ENCODE measurements around the gene THEM5.
"Not testable (repeated sequence)": the region's sequence is repeated elsewhere in the genome, so short reads cannot be mapped to it uniquely, and the experiment has no call there.

The THEM5 gene

GRCh38 chr1:151858030-151858746 lies 4.7 kb upstream of the THEM5 start:
- no peak for TF ChIP-seq CTCF (IDR thresholded peaks at IDR 0.05; ENCODE audit: control extremely low read depth, extremely low read depth, low read depth, missing control alignments)
- CTCF ChIA-PET: interaction anchor here (0.9 to 1.9 kb wide), 9 partner anchors 9 to 143 kb away, joined by 3 to 6 read pairs (median 3); partner anchors contain the start of gene C2CD4D
- DNase-seq (ENCODE audit: extremely low spot score): no peak
- POLR2A ChIA-PET: no interaction called here

DNA sequence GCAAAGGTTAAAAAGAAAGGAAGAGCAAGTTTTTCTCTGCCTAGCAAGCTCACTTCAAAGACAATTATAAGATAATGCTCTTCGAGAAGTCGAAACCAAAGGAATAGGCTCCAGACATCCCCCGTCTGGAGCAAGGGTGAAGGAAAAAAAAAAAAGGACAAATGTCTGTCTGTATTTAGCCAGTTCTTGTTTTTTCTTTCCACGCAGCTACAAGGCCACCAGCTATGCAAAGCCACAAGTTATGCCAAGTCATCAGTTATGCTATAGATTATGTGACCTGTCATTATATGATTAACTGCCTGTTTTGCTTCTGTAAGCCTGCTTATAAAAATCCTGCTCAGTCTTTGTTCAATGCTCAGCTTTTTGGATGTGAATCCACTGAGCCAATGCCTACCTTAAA lies 2.4 kb upstream of the THEM5 start:
- ChIA-PET POLR2A (no interaction called here), CTCF (interaction anchor here (0.9 to 1.1 kb wide), 2 partner anchors 9 to 53 kb away, joined by 3 read pairs; partner anchors contain the start of gene THEM4)
- DNase-seq (ENCODE audit: extremely low spot score): no peak
- no peak for TF ChIP-seq CTCF (IDR thresholded peaks at IDR 0.05; ENCODE audit: control extremely low read depth, extremely low read depth, low read depth, missing control alignments)

DNA sequence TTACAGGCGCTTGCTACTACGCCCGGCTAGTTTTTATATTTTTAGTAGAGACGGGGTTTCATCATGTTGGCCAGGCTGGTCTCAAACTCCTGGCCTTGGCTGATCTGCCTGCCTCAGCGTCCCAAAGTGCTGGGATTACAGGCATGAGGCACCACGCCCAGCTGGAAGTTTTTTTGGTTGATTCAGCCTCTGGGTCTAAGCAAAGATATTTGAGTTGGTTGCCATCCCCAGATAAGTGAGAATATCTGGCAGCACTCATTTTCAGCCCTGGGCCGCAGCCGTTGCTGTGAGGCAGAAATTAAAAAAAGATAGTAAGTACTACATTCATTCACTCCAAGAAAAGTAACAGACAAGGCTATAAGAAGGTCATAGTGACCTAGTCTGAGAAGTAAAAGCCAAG lies 2.0 kb upstream of the THEM5 start:
- POLR2A ChIA-PET; DNase-seq (ENCODE audit: extremely low spot score): not testable (repeated sequence)
- CTCF ChIA-PET: interaction anchor here (1.1 kb wide), 1 partner anchor 54 kb away, joined by 3 read pairs; the partner anchor contains the start of gene THEM4

DNA sequence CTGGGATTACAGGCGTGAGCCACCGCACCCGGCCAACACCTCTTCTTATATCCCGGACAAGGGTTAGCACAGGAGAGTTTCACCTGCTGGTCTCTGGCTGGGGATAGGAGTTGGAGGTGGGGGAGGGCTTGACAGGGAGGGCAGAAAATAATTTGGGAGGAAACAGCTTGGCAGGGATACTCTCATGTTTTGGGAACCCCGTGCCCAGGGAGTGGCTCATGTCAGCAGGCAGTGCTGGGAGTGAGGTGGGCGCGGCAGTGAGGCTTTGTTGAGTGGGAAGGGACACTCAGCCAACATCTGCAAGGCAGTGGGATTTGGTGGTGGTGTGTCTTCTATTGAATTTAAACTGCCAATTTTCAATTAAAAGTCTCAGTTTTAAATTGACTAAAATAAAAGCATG lies 1.1 kb upstream of the THEM5 start:
- DNase-seq (ENCODE audit: extremely low spot score): no peak
- POLR2A ChIA-PET: no interaction called here
- CTCF ChIA-PET: no interaction called here
- TF ChIP-seq CTCF (IDR thresholded peaks at IDR 0.05; ENCODE audit: control extremely low read depth, extremely low read depth, low read depth, missing control alignments): no peak

DNA sequence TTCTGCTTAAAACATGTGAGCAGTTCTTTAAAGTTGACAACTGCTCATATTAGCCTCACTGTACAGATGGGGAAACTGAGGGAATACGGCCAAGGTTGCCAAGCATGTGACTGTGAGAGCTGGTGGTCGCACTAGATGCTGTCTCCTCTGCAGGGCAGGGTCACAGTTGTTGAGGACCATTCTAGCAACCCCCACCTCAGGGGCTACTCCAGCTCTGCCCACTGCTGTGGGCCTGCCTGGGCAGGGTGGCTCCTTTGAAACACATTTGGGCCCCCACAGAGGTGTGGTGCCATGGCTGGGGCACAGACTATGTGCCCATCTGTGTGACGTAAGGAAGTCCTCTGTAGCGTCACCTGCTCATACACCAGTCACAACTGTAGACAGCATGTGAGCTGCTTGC lies 779 bp downstream of the THEM5 start:
- ChIA-PET CTCF (interaction anchor here (0.7 to 2.2 kb wide), 3 partner anchors 9 to 318 kb away, joined by 3 to 6 read pairs (median 4); no protein-coding TSS in a partner anchor), POLR2A (no interaction called here)
- no peak for DNase-seq (ENCODE audit: extremely low spot score)
- no peak for TF ChIP-seq CTCF (IDR thresholded peaks at IDR 0.05; ENCODE audit: control extremely low read depth, extremely low read depth, low read depth, missing control alignments)

DNA sequence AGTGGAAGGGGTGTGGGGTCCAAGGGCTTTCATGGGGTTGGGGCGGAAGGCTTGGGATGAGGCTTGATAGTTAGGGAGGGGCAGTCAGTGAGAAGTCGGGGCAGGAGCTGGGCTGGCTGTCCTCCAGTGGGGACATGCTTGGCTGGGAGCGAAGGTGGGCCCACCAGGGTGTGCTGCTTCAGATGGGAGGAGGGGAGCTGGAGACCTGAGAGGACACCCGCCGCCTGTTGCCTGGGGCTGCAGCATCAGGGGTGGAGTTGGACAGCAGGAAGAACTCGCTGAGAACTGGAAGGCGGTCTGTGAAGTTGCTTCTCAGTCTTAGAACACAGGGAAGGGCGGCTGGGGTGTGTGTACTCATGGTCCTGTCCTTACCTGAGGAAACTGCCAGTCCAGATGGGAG lies 1.6 kb downstream of the THEM5 start:
- DNase-seq (ENCODE audit: extremely low spot score): no peak
- CTCF ChIA-PET: interaction anchor here (2.2 kb wide), 1 partner anchor 8 kb away, joined by 6 read pairs; no protein-coding TSS in a partner anchor
- POLR2A ChIA-PET: no interaction called here
- TF ChIP-seq CTCF (IDR thresholded peaks at IDR 0.05; ENCODE audit: control extremely low read depth, extremely low read depth, low read depth, missing control alignments): no peak

GRCh38 chr1:151849871-151850270 lies 3.6 kb downstream of the THEM5 start:
- no peak for DNase-seq (ENCODE audit: extremely low spot score)
- CTCF ChIA-PET: interaction anchor here (1.3 to 1.7 kb wide), 2 partner anchors 8 to 27 kb away, joined by 3 read pairs; no protein-coding TSS in a partner anchor
- TF ChIP-seq CTCF (IDR thresholded peaks at IDR 0.05; ENCODE audit: control extremely low read depth, extremely low read depth, low read depth, missing control alignments): no peak
- POLR2A ChIA-PET: no interaction called here

All from GM10248 (cell line).